ENCODE data around the gene DAPK1.

- TF ChIP-seq POLR2A (IDR thresholded peaks at IDR 0.05; ENCODE audit: low read depth, low read length) (no peak), POLR2AphosphoS5 (IDR thresholded peaks at IDR 0.05; ENCODE audit: low read depth, low read length) (no peak), TAF1 (IDR thresholded peaks at IDR 0.05; ENCODE audit: low read depth, low read length) (no peak), PAX5 (IDR thresholded peaks at IDR 0.05; ENCODE audit: insufficient read depth, low read length, severe bottlenecking) (no peak)
Measured at GRCh38 chr9:87479801-87480201, 17.9 kb upstream of the DAPK1 start.

All from GM12891 (cell line).